ENCODE results near the gene ABCC4. TPM values are rescaled to one million over a fixed set of nuclear protein-coding genes. Genes with fewer than 3 reads are reported as not detected.

The ABCC4 gene
- total and polyA plus RNA-seq, 2 of the 13 experiments (the other 11 are each of a cell fraction or from before 2014, with no cell fraction given), result 4.2 to 11.3 TPM

DNA sequence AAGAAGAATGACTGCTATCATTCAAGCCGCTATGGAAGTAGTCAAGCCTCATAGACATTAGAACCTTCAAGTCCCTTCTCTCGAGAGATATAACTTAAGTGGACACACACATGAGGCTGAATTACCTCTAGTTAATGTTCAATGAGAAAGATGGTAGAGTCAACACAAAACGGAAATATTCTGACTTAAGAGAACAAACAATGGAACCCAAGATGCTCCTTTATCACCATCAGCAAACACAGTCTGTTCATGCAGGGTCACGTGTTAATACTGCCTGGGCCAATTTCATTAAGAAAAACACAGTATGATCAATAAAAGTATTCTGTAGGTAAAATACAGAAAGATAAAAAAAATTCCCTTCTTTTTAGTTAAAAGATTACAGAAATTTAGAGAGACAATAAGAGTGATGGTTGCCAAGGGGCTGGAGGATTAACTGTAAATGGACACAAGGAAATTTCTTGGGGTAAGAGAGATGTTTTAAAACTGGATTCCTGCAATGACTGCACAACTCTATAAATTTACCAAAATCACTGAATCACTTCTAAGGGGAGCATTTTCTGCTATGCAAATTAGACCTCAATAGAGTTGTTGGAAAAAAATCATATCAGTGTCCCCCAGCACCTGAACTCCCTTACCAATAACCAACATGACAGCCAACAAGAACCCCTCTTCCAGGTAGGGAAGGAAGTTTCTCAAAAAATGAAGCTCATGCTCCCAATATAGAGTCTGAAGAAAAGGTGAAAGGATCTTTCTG lies 256.6 kb downstream of the ABCC4 start (continued):
- TF ChIP-seq, protein P1, sequence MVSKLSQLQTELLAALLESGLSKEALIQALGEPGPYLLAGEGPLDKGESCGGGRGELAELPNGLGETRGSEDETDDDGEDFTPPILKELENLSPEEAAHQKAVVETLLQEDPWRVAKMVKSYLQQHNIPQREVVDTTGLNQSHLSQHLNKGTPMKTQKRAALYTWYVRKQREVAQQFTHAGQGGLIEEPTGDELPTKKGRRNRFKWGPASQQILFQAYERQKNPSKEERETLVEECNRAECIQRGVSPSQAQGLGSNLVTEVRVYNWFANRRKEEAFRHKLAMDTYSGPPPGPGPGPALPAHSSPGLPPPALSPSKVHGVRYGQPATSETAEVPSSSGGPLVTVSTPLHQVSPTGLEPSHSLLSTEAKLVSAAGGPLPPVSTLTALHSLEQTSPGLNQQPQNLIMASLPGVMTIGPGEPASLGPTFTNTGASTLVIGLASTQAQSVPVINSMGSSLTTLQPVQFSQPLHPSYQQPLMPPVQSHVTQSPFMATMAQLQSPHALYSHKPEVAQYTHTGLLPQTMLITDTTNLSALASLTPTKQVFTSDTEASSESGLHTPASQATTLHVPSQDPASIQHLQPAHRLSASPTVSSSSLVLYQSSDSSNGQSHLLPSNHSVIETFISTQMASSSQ (IDR thresholded peaks at IDR 0.05; ENCODE audit: low read depth), result peak; percentile 93
- TF ChIP-seq, protein P1 (CRISPR knock-in tag; IDR thresholded peaks at IDR 0.05; ENCODE audit: borderline replicate concordance), result peak; percentile 94
- TF ChIP-seq PBX3 (CRISPR knock-in tag; IDR thresholded peaks at IDR 0.05; ENCODE audit: borderline replicate concordance), result no peak
- TF ChIP-seq NCOA5 (CRISPR knock-in tag; IDR thresholded peaks at IDR 0.05), result no peak
- TF ChIP-seq RXRB (CRISPR knock-in tag; IDR thresholded peaks at IDR 0.05; ENCODE audit: borderline replicate concordance), result peak; percentile 54; the same call in 1 of the 2 replicates
- no peak for TF ChIP-seq KDM1A (CRISPR knock-in tag; IDR thresholded peaks at IDR 0.05)
- peak; percentile 38; the same call in 1 of the 2 replicates for TF ChIP-seq RARA (CRISPR knock-in tag; IDR thresholded peaks at IDR 0.05)
- TF ChIP-seq ETV5 (CRISPR knock-in tag; IDR thresholded peaks at IDR 0.05; ENCODE audit: borderline replicate concordance), result peak; percentile 79; the same call in 1 of the 2 replicates
- TF ChIP-seq MBD4 (IDR thresholded peaks at IDR 0.05; ENCODE audit: borderline replicate concordance, low read length), result no peak
- TF ChIP-seq AHR (CRISPR knock-in tag; IDR thresholded peaks at IDR 0.05), result no peak
- TF ChIP-seq, protein P2, sequence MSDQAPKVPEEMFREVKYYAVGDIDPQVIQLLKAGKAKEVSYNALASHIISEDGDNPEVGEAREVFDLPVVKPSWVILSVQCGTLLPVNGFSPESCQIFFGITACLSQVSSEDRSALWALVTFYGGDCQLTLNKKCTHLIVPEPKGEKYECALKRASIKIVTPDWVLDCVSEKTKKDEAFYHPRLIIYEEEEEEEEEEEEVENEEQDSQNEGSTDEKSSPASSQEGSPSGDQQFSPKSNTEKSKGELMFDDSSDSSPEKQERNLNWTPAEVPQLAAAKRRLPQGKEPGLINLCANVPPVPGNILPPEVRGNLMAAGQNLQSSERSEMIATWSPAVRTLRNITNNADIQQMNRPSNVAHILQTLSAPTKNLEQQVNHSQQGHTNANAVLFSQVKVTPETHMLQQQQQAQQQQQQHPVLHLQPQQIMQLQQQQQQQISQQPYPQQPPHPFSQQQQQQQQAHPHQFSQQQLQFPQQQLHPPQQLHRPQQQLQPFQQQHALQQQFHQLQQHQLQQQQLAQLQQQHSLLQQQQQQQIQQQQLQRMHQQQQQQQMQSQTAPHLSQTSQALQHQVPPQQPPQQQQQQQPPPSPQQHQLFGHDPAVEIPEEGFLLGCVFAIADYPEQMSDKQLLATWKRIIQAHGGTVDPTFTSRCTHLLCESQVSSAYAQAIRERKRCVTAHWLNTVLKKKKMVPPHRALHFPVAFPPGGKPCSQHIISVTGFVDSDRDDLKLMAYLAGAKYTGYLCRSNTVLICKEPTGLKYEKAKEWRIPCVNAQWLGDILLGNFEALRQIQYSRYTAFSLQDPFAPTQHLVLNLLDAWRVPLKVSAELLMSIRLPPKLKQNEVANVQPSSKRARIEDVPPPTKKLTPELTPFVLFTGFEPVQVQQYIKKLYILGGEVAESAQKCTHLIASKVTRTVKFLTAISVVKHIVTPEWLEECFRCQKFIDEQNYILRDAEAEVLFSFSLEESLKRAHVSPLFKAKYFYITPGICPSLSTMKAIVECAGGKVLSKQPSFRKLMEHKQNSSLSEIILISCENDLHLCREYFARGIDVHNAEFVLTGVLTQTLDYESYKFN (CRISPR knock-in tag; conservative IDR thresholded peaks at IDR 0.05), result peak; percentile 69
- no peak for TF ChIP-seq CREM (IDR thresholded peaks at IDR 0.05)
- TF ChIP-seq CREM (CRISPR knock-in tag; IDR thresholded peaks at IDR 0.05), result no peak
- no peak for TF ChIP-seq TARDBP (CRISPR knock-in tag; IDR thresholded peaks at IDR 0.05)
- TF ChIP-seq HDAC2 (CRISPR knock-in tag; IDR thresholded peaks at IDR 0.05), result peak; percentile 38; the same call in 1 of the 2 replicates
- TF ChIP-seq RCOR2 (CRISPR knock-in tag; IDR thresholded peaks at IDR 0.05), result 0 out of 2 replicates have a peak, but pooled peaks have one; percentile 18
- peak; percentile 73; the same call in 1 of the 2 replicates for TF ChIP-seq HMG20A (CRISPR knock-in tag; IDR thresholded peaks at IDR 0.05; ENCODE audit: borderline replicate concordance)
- 0 out of 2 replicates have a peak, but pooled peaks have one; percentile 24 for TF ChIP-seq ERF (CRISPR knock-in tag; IDR thresholded peaks at IDR 0.05)

All from HepG2 (cell line).